ENCODE measurements around the gene DFFB. TPM values are rescaled to one million over a fixed set of nuclear protein-coding genes. Genes with fewer than 3 reads are reported as not detected.
A peak's percentile ranks its signal among the peaks of the same experiment; 100 is the strongest.

Gene DFFB
- total RNA-seq, 2 experiments from 2014 or later = 8.8 to 11.1 TPM

- H3K9me3 Mint-ChIP-seq = peaks cover 16% of the 10 kb centered on the region
- no peak overlapping the region for H3K4me3 Mint-ChIP-seq
- DNase-seq = no peak
- peaks cover 47% of the 10 kb centered on the region for H3K36me3 Mint-ChIP-seq
- no peaks in the 10 kb centered on the region for H3K27me3 Mint-ChIP-seq
- peaks cover 39% of the 10 kb centered on the region for H3K4me1 Mint-ChIP-seq
- no peak overlapping the region for H3K27ac Mint-ChIP-seq
Measured at GRCh38 chr1:3894626-3895278, 37.5 kb downstream of the DFFB start.

- H3K4me3 Mint-ChIP-seq = no peak overlapping the region
- no peak overlapping the region for H3K27ac Mint-ChIP-seq
- H3K9me3 Mint-ChIP-seq = peaks cover 16% of the 10 kb centered on the region
- no peaks in the 10 kb centered on the region for H3K27me3 Mint-ChIP-seq
- peaks cover 32% of the 10 kb centered on the region for H3K4me1 Mint-ChIP-seq
- DNase-seq = no peak
- peaks cover 40% of the 10 kb centered on the region for H3K36me3 Mint-ChIP-seq
Measured at GRCh38 chr1:3895279-3895950, 38.1 kb downstream of the DFFB start.

- peaks cover 16% of the 10 kb centered on the region for H3K9me3 Mint-ChIP-seq
- no peak overlapping the region for H3K27ac Mint-ChIP-seq
- no peak overlapping the region for H3K4me3 Mint-ChIP-seq
- H3K36me3 Mint-ChIP-seq = peaks cover 35% of the 10 kb centered on the region
- DNase-seq = no peak
- H3K4me1 Mint-ChIP-seq = peaks cover 27% of the 10 kb centered on the region
- no peaks in the 10 kb centered on the region for H3K27me3 Mint-ChIP-seq
Measured at GRCh38 chr1:3895951-3896325, 38.7 kb downstream of the DFFB start.

GRCh38 chr1:3896396-3897000 lies 39.2 kb downstream of the DFFB start:
- Mint-ChIP-seq H3K4me1 (peaks cover 26% of the 10 kb centered on the region), H3K36me3 (peaks cover 34% of the 10 kb centered on the region), H3K4me3 (no peak overlapping the region), H3K27ac (no peak overlapping the region), H3K27me3 (no peaks in the 10 kb centered on the region), H3K9me3 (peaks cover 16% of the 10 kb centered on the region)
- DNase-seq = no peak

GRCh38 chr1:3898475-3898735 lies 41.1 kb downstream of the DFFB start:
- peaks cover 30% of the 10 kb centered on the region for H3K36me3 Mint-ChIP-seq

GRCh38 chr1:3898994-3899753 lies 41.9 kb downstream of the DFFB start:
- Mint-ChIP-seq H3K27ac (peak overlapping the region; percentile 23), H3K4me1 (peaks cover 39% of the 10 kb centered on the region), H3K9me3 (peaks cover 16% of the 10 kb centered on the region), H3K4me3 (peak overlapping the region; percentile 94), H3K27me3 (no peaks in the 10 kb centered on the region), H3K36me3 (peaks cover 27% of the 10 kb centered on the region)
- no peak for DNase-seq

More at GRCh38 chr1:3898475-3898735, 41.1 kb downstream of the DFFB start:
- peaks cover 16% of the 10 kb centered on the region for H3K9me3 Mint-ChIP-seq
- H3K27me3 Mint-ChIP-seq = no peaks in the 10 kb centered on the region
- H3K4me3 Mint-ChIP-seq = peak overlapping the region; percentile 2
- peaks cover 34% of the 10 kb centered on the region for H3K4me1 Mint-ChIP-seq
- H3K27ac Mint-ChIP-seq = no peak overlapping the region
- DNase-seq = no peak

GRCh38 chr1:3899754-3900149 lies 42.5 kb downstream of the DFFB start:
- Mint-ChIP-seq H3K9me3 (peaks cover 16% of the 10 kb centered on the region), H3K36me3 (peaks cover 26% of the 10 kb centered on the region), H3K4me1 (peaks cover 43% of the 10 kb centered on the region), H3K27me3 (no peaks in the 10 kb centered on the region), H3K4me3 (peak overlapping the region; percentile 94), H3K27ac (peak overlapping the region; percentile 98)
- DNase-seq = peak; percentile 58

GRCh38 chr1:3900150-3900968 lies 43.1 kb downstream of the DFFB start, which contains the start of gene C1orf174:
Gene C1orf174 (minus strand): TSS chr1:3900272. CDS start chr1:3900186, 86 bp downstream.
- Mint-ChIP-seq H3K27ac (peak within 1 kb of the TSS; percentile 98), H3K4me3 (peak within 1 kb of the TSS; percentile 94), H3K27me3 (no peaks in the 10 kb centered on the region), H3K36me3 (peaks cover 26% of the 10 kb centered on the region), H3K4me1 (peaks cover 43% of the 10 kb centered on the region), H3K9me3 (peaks cover 16% of the 10 kb centered on the region)
- DNase-seq = peak; percentile 90

- peak overlapping the region; percentile 98 for H3K27ac Mint-ChIP-seq
- no peaks in the 10 kb centered on the region for H3K27me3 Mint-ChIP-seq
- H3K36me3 Mint-ChIP-seq = peaks cover 25% of the 10 kb centered on the region
- peak overlapping the region; percentile 94 for H3K4me3 Mint-ChIP-seq
- peak; percentile 90 for DNase-seq
- H3K4me1 Mint-ChIP-seq = peaks cover 43% of the 10 kb centered on the region
- peaks cover 16% of the 10 kb centered on the region for H3K9me3 Mint-ChIP-seq
Measured at GRCh38 chr1:3900969-3901529, 43.8 kb downstream of the DFFB start.

GRCh38 chr1:3902111-3902511 lies 44.8 kb downstream of the DFFB start:
- H3K27ac Mint-ChIP-seq = peak overlapping the region; percentile 98
- H3K9me3 Mint-ChIP-seq = peaks cover 16% of the 10 kb centered on the region
- DNase-seq = peak; percentile 24
- peaks cover 39% of the 10 kb centered on the region for H3K4me1 Mint-ChIP-seq
- peak overlapping the region; percentile 94 for H3K4me3 Mint-ChIP-seq
- H3K27me3 Mint-ChIP-seq = no peaks in the 10 kb centered on the region
- H3K36me3 Mint-ChIP-seq = peaks cover 22% of the 10 kb centered on the region

GRCh38 chr1:3902571-3903091 lies 45.4 kb downstream of the DFFB start:
- H3K27me3 Mint-ChIP-seq = no peaks in the 10 kb centered on the region
- peak; percentile 27 for DNase-seq
- peak overlapping the region; percentile 42 for H3K4me3 Mint-ChIP-seq
- H3K36me3 Mint-ChIP-seq = peaks cover 17% of the 10 kb centered on the region
- H3K9me3 Mint-ChIP-seq = peaks cover 13% of the 10 kb centered on the region
- peaks cover 39% of the 10 kb centered on the region for H3K4me1 Mint-ChIP-seq
- H3K27ac Mint-ChIP-seq = peak overlapping the region; percentile 98

GRCh38 chr1:3903141-3904005 lies 46.1 kb downstream of the DFFB start:
- Mint-ChIP-seq H3K27ac (peak overlapping the region; percentile 98), H3K9me3 (peaks cover 6% of the 10 kb centered on the region), H3K4me1 (peaks cover 38% of the 10 kb centered on the region), H3K36me3 (peaks cover 9% of the 10 kb centered on the region), H3K4me3 (peak overlapping the region; percentile 42), H3K27me3 (no peaks in the 10 kb centered on the region)
- peak; percentile 13 for DNase-seq
